Kidney (tissue), 2 donors: Measurements from ENCODE around the gene NPIPB12. TPM values are rescaled to one million over a fixed set of nuclear protein-coding genes. Genes with fewer than 3 reads are reported as not detected.

ENCODE experiments used
- polyA plus RNA-seq: library from polyadenylated mRNA; stranded (reverse); fragments of 350-450 nt; fragmentation: Illumina TruSeq; extraction: RNeasy Lipid Tissue Mini Kit (QIAGEN cat#74804); gene quantifications from one replicate; pipeline ENCODE4 v1.2.3, GENCODE V29; 2014; ENCODE audit warnings: low read depth, low replicate concordance; ENCODE audit not compliant: insufficient read depth
- total RNA-seq: library from RNA; stranded (reverse); fragmentation: NEBNext Ultra II Directional; extraction: Animal tissue kit (Norgen Biotek cat#: 25700); gene quantifications from one replicate; pipeline ENCODE4 v1.2.1, GENCODE V29; 2021
- donor health status: DM: yes; HTN: yes; CAD: no.

NPIPB12 gene
- total and polyA plus RNA-seq, 2 donors from 2014 or later = 10.6 to 68.1 TPM

Other genes with a start within 250 kb of the NPIPB12 start
- gene NPIPB11, start 99.7 kb downstream of the NPIPB12 start, total RNA-seq = 0.50 TPM
- 0.65 TPM for gene NPIPB11, start 99.7 kb downstream of the NPIPB12 start, polyA plus RNA-seq
- 6.6 TPM for gene BOLA2, start 52.1 kb downstream of the NPIPB12 start, total RNA-seq
- 17.0 TPM for gene BOLA2, start 52.1 kb downstream of the NPIPB12 start, polyA plus RNA-seq
- 35.5 TPM for gene SLX1B, start 51.9 kb downstream of the NPIPB12 start, total RNA-seq
- gene SLX1B, start 51.9 kb downstream of the NPIPB12 start, polyA plus RNA-seq = 7.0 TPM
- gene SULT1A4, start 46.5 kb downstream of the NPIPB12 start, total RNA-seq = 18.8 TPM
- gene SULT1A4, start 46.5 kb downstream of the NPIPB12 start, polyA plus RNA-seq = 2.5 TPM
- gene SPN, start 156.8 kb upstream of the NPIPB12 start, total RNA-seq = 8.8 TPM
- 1.0 TPM for gene SPN, start 156.8 kb upstream of the NPIPB12 start, polyA plus RNA-seq
- 13.9 TPM for gene QPRT, start 172.8 kb upstream of the NPIPB12 start, total RNA-seq
- 168 TPM for gene QPRT, start 172.8 kb upstream of the NPIPB12 start, polyA plus RNA-seq
- gene C16orf54, start 239.6 kb upstream of the NPIPB12 start, total RNA-seq = 4.9 TPM
- 0.39 TPM for gene C16orf54, start 239.6 kb upstream of the NPIPB12 start, polyA plus RNA-seq